Esophagus squamous epithelium (tissue), 4 donors: Measurements from ENCODE around the gene OR51B4.

Experiments used
- POLR2A ChIP-seq, 4 donors: fragments of 450-650 bp; IDR thresholded peaks; one replicate each; pipeline ENCODE4 v1.6.1; 2017; ENCODE audit warnings: antibody characterized with exemption in 4 of 4, mild to moderate bottlenecking in 4 of 4, moderate library complexity in 3 of 4
- TF ChIP-seq, protein P1 (sequence below), 6 experiments: fragments of 450-650 bp in 4 of 6; fragments of 200-600 bp in 2 of 6; sonication (generic) in 2 of 6; IDR thresholded peaks; one replicate each; pipeline ENCODE4 v1.5.1; 2016 to 2019; ENCODE audit warnings: antibody characterized with exemption in 6 of 6, mild to moderate bottlenecking in 4 of 6, moderate library complexity in 4 of 6

DNA sequence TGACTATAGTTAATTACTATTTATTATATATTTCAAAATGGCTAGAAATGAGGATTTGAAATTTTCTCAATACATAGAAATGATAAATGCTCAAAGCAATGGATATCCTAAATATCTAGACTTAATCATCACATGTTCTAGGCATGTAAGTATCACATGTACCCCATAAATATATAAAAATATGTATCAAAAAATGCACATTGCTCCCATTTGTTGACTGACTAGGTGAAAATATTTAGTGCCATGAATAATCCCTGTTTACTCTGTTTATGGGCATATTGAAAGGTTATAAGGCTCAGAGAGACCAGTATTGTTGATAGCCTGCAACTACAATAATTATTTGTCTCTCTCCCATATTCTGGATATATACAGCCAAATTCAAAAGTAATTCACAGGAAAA, 35.1 kb downstream of the OR51B4 start:
- TF ChIP-seq, protein P1, sequence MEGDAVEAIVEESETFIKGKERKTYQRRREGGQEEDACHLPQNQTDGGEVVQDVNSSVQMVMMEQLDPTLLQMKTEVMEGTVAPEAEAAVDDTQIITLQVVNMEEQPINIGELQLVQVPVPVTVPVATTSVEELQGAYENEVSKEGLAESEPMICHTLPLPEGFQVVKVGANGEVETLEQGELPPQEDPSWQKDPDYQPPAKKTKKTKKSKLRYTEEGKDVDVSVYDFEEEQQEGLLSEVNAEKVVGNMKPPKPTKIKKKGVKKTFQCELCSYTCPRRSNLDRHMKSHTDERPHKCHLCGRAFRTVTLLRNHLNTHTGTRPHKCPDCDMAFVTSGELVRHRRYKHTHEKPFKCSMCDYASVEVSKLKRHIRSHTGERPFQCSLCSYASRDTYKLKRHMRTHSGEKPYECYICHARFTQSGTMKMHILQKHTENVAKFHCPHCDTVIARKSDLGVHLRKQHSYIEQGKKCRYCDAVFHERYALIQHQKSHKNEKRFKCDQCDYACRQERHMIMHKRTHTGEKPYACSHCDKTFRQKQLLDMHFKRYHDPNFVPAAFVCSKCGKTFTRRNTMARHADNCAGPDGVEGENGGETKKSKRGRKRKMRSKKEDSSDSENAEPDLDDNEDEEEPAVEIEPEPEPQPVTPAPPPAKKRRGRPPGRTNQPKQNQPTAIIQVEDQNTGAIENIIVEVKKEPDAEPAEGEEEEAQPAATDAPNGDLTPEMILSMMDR (IDR thresholded peaks at IDR 0.05), result no peak
- TF ChIP-seq POLR2A (IDR thresholded peaks at IDR 0.05), result no peak
